ENCODE data around the gene NR2F1.

Gene NR2F1

GRCh38 chr5:93596676-93597490 lies 13.9 kb downstream of the NR2F1 start (continued):
- TF ChIP-seq PRDM1 (tag by site-specific recombination; IDR thresholded peaks at IDR 0.05) (no peak), ZNF23 (tag by site-specific recombination; IDR thresholded peaks at IDR 0.05; ENCODE audit: borderline replicate concordance) (no peak), ZNF16 (tag by site-specific recombination; IDR thresholded peaks at IDR 0.05; ENCODE audit: low read depth) (no peak), ZNF610 (tag by site-specific recombination; IDR thresholded peaks at IDR 0.05; ENCODE audit: borderline replicate concordance) (no peak), ZNF416 (tag by site-specific recombination; IDR thresholded peaks at IDR 0.05) (no peak), ZNF623 (tag by site-specific recombination; IDR thresholded peaks at IDR 0.05) (no peak), ZNF580 (tag by site-specific recombination; IDR thresholded peaks at IDR 0.05) (no peak), ZNF354C (tag by site-specific recombination; IDR thresholded peaks at IDR 0.05; ENCODE audit: borderline replicate concordance, low read depth) (no peak), ZNF549 (tag by site-specific recombination; IDR thresholded peaks at IDR 0.05) (no peak), ZNF157 (tag by site-specific recombination; IDR thresholded peaks at IDR 0.05) (no peak), ZNF404 (tag by site-specific recombination; IDR thresholded peaks at IDR 0.05) (no peak), ZNF488 (tag by site-specific recombination; IDR thresholded peaks at IDR 0.05) (no peak), HIC1 (tag by site-specific recombination; IDR thresholded peaks at IDR 0.05) (no peak), ZNF121 (tag by site-specific recombination; IDR thresholded peaks at IDR 0.05) (no peak), ZNF596 (tag by site-specific recombination; IDR thresholded peaks at IDR 0.05) (no peak), ATF2 (tag by site-specific recombination; IDR thresholded peaks at IDR 0.05; ENCODE audit: low read depth) (no peak), ZNF24 (tag by site-specific recombination; IDR thresholded peaks at IDR 0.05) (no peak), ZNF707 (tag by site-specific recombination; IDR thresholded peaks at IDR 0.05) (no peak), ZNF112 (tag by site-specific recombination; IDR thresholded peaks at IDR 0.05) (no peak), ZNF785 (tag by site-specific recombination; IDR thresholded peaks at IDR 0.05) (no peak), TSHZ1 (tag by site-specific recombination; IDR thresholded peaks at IDR 0.05; ENCODE audit: borderline replicate concordance) (no peak), ZNF394 (tag by site-specific recombination; IDR thresholded peaks at IDR 0.05; ENCODE audit: borderline replicate concordance) (peak; percentile 97), TCF7L2 (IDR thresholded peaks at IDR 0.05; ENCODE audit: borderline replicate concordance, low read depth, low read length) (no peak), ZNF174 (tag by site-specific recombination; IDR thresholded peaks at IDR 0.05) (no peak), ZNF2 (tag by site-specific recombination; IDR thresholded peaks at IDR 0.05) (no peak), RBAK (tag by site-specific recombination; IDR thresholded peaks at IDR 0.05) (no peak), WT1 (tag by site-specific recombination; IDR thresholded peaks at IDR 0.05) (no peak), ZBTB6 (tag by site-specific recombination; IDR thresholded peaks at IDR 0.05) (no peak), ZNF513 (tag by site-specific recombination; IDR thresholded peaks at IDR 0.05) (no peak), ZBTB1 (tag by site-specific recombination; IDR thresholded peaks at IDR 0.05) (no peak)
